HepG2 (cell line): Measurements from ENCODE around the gene CASP4. TPM values are rescaled to one million over a fixed set of nuclear protein-coding genes. Genes with fewer than 3 reads are reported as not detected.

Experiments used
- DPF2 ChIP-seq: sonication (generic); formaldehyde crosslinking; IDR thresholded peaks from 2 replicates; pipeline ENCODE4 v1.4.0; 2020; ENCODE audit warnings: mild to moderate bottlenecking, low read depth, missing genetic modification reagents, borderline replicate concordance
- DRAP1 ChIP-seq: IDR thresholded peaks from 2 replicates; pipeline ENCODE4 v1.6.1; 2016; ENCODE audit warnings: missing genetic modification reagents, missing compliant biosample characterization
- GPN1 ChIP-seq: sonication (generic); formaldehyde crosslinking; IDR thresholded peaks from 2 replicates; pipeline ENCODE4 v1.5.1; 2020; ENCODE audit warnings: missing genetic modification reagents, borderline replicate concordance
- KAT8 ChIP-seq: IDR thresholded peaks from 2 replicates; pipeline ENCODE4 v1.6.1; 2016; ENCODE audit warnings: missing genetic modification reagents, missing compliant biosample characterization
- LCORL ChIP-seq, 2 experiments: fragments of 450-650 bp in 1 of 2; sonication (generic) in 1 of 2; formaldehyde crosslinking in 1 of 2; IDR thresholded peaks; 2 replicates each; pipeline versions ENCODE4 v1.5.0 to v1.6.1; 2017 to 2020; ENCODE audit warnings: antibody characterized with exemption in 1 of 2, missing genetic modification reagents in 1 of 2
- MXD4 ChIP-seq: IDR thresholded peaks from 2 replicates; pipeline ENCODE4 v1.6.1; 2016; ENCODE audit warnings: mild to moderate bottlenecking, missing biosample characterization, missing genetic modification reagents
- MXI1 ChIP-seq: IDR thresholded peaks from 3 replicates; pipeline ENCODE4 v1.6.1; 2012; ENCODE audit warnings: low read depth, low read length, inconsistent platforms, borderline replicate concordance
- RAD51 ChIP-seq: fragments of 450-650 bp; IDR thresholded peaks from 2 replicates; pipeline ENCODE4 v1.6.1; 2016; ENCODE audit warnings: borderline replicate concordance
- SMARCC2 ChIP-seq: fragments of 450-650 bp; IDR thresholded peaks from 2 replicates; pipeline ENCODE4 v1.6.1; 2017; ENCODE audit warnings: antibody characterized with exemption, mild to moderate bottlenecking
- SRSF1 ChIP-seq: fragments of 200-400 bp; formaldehyde crosslinking; optimal IDR thresholded peaks from 2 replicates; pipeline ENCODE3; 2017; ENCODE audit warnings: mild to moderate bottlenecking, low read depth, low read length, moderate library complexity
- STAG1 ChIP-seq: sonication (generic); formaldehyde crosslinking; IDR thresholded peaks from 2 replicates; pipeline ENCODE4 v1.4.0; 2020; ENCODE audit warnings: missing genetic modification reagents
- STAT6 ChIP-seq: sonication (generic); formaldehyde crosslinking; IDR thresholded peaks from 2 replicates; pipeline ENCODE4 v1.4.0; 2020; ENCODE audit warnings: missing genetic modification reagents, mild to moderate bottlenecking, borderline replicate concordance
- TGIF2 ChIP-seq: IDR thresholded peaks from 2 replicates; pipeline ENCODE4 v1.6.1; 2016; ENCODE audit warnings: control low read depth, missing compliant biosample characterization
- XRCC5 ChIP-seq: fragments of 200-400 bp; formaldehyde crosslinking; optimal IDR thresholded peaks from 2 replicates; pipeline ENCODE3; 2017; ENCODE audit warnings: mild to moderate bottlenecking, low read length
- YY1 ChIP-seq: IDR thresholded peaks from 2 replicates; pipeline ENCODE4 v1.6.1; 2011; ENCODE audit warnings: low read length, low read depth, moderate library complexity, mild to moderate bottlenecking; ENCODE audit not compliant: insufficient read depth, insufficient replicate concordance
- ZMYM2 ChIP-seq: sonication (generic); formaldehyde crosslinking; IDR thresholded peaks from 2 replicates; pipeline ENCODE4 v1.8.0; 2022; ENCODE audit warnings: mild to moderate bottlenecking, missing genetic modification reagents
- ZNF230 ChIP-seq: sonication (generic); formaldehyde crosslinking; IDR thresholded peaks from 2 replicates; pipeline ENCODE4 v1.4.0; 2020; ENCODE audit warnings: mild to moderate bottlenecking, missing genetic modification reagents
- ZNF33A ChIP-seq: sonication (generic); formaldehyde crosslinking; IDR thresholded peaks from 2 replicates; pipeline ENCODE4 v1.5.1; 2020; ENCODE audit warnings: missing genetic modification reagents, mild to moderate bottlenecking, moderate library complexity, borderline replicate concordance
- ZNF414 ChIP-seq: sonication (generic); formaldehyde crosslinking; IDR thresholded peaks from 2 replicates; pipeline ENCODE4 v1.5.0; 2020; ENCODE audit warnings: missing genetic modification reagents
- ZNF558 ChIP-seq: sonication (generic); formaldehyde crosslinking; IDR thresholded peaks from 2 replicates; pipeline ENCODE4 v1.9.0; 2022; ENCODE audit warnings: mild to moderate bottlenecking, missing genetic modification reagents, borderline replicate concordance
- ZNF563 ChIP-seq: sonication (generic); formaldehyde crosslinking; IDR thresholded peaks from 2 replicates; pipeline ENCODE4 v1.8.0; 2022; ENCODE audit warnings: mild to moderate bottlenecking, moderate library complexity, missing genetic modification reagents
- ZNF580 ChIP-seq: IDR thresholded peaks from 2 replicates; pipeline ENCODE4 v1.6.1; 2016; ENCODE audit warnings: low read depth, borderline replicate concordance
- ZSCAN30 ChIP-seq: sonication (generic); formaldehyde crosslinking; IDR thresholded peaks from 2 replicates; pipeline ENCODE4 v1.5.0; 2020; ENCODE audit warnings: mild to moderate bottlenecking, missing genetic modification reagents
- polyA plus RNA-seq, 8 experiments: library from polyadenylated mRNA; depleted of rRNA in 3 of 8; stranded (reverse) in 7 of 8; unstranded in 1 of 8; fragments of >200 nt; fragmentation: Illumina TruSeq in 4 of 8; extraction: Trizol in 4 of 8; gene quantifications; 2 replicates each; pipeline versions ENCODE4 v1.2.1 to v1.2.3, GENCODE V29; 2011 to 2016; ENCODE audit warnings: low read depth in 4 of 8, missing spikeins in 1 of 8, mixed read lengths in 1 of 8; ENCODE audit not compliant: insufficient read depth in 1 of 8
- total RNA-seq, 5 experiments: library from RNA; depleted of rRNA; stranded (reverse); fragments of >200 nt; fragmentation: Illumina TruSeq; extraction: Trizol; gene quantifications; 2 replicates each; pipeline ENCODE4 v1.2.3, GENCODE V29; 2016; ENCODE audit warnings: low read depth in 1 of 5

Gene CASP4
- total and polyA plus RNA-seq, 2 of the 13 experiments (the other 11 are each of a cell fraction or from before 2014, with no cell fraction given) = 56.4 to 69.8 TPM

GRCh38 chr11:104956528-104956927 is 11.8 kb downstream of the CASP4 start (continued):
- TF ChIP-seq DPF2 (CRISPR knock-in tag) (peak; percentile 42; the same call in 1 of the 2 replicates), MXI1 (no peak), ZMYM2 (CRISPR knock-in tag) (no peak), ZNF33A (CRISPR knock-in tag) (no peak), DRAP1 (CRISPR knock-in tag) (no peak), ZNF230 (CRISPR knock-in tag) (no peak), ZNF414 (CRISPR knock-in tag) (no peak), STAG1 (CRISPR knock-in tag) (peak; percentile 24; the same call in 1 of the 2 replicates), YY1 (no peak), SRSF1 (no peak), XRCC5 (no peak), LCORL (IDR thresholded peaks at IDR 0.05) (no peak), LCORL (CRISPR knock-in tag; IDR thresholded peaks at IDR 0.05) (no peak), GPN1 (CRISPR knock-in tag) (no peak), SMARCC2 (no peak), MXD4 (CRISPR knock-in tag) (no peak), STAT6 (CRISPR knock-in tag) (no peak), ZNF558 (CRISPR knock-in tag) (no peak), ZNF563 (CRISPR knock-in tag) (no peak), KAT8 (CRISPR knock-in tag) (peak; percentile 55; the same call in 1 of the 2 replicates), ZNF580 (CRISPR knock-in tag) (no peak), ZSCAN30 (CRISPR knock-in tag) (no peak), RAD51 (no peak), TGIF2 (no peak)
